Mesenchymal stem cell (in vitro differentiated cells and primary cell): Measurements from ENCODE around the gene SLC2A14. TPM values are rescaled to one million over a fixed set of nuclear protein-coding genes. Genes with fewer than 3 reads are reported as not detected.

Experiments used
- small RNA-seq: library from polyadenylated mRNA; stranded (forward); fragments of <200 nt; extraction: miRNeasy Mini kit (QIAGEN cat#:217004); gene quantifications from one replicate; pipeline ENCODE3, GENCODE V24; 2013; ENCODE audit warnings: low read depth

Gene SLC2A14

Small RNA genes within 50 kb of the gene (small RNA-seq; reads per million reads assigned to genes)
- not detected for gene RF00019
